HG03159 (cell line): ENCODE measurements around the gene PLET1.
"Not testable (repeated sequence)": the region's sequence is repeated elsewhere in the genome, so short reads cannot be mapped to it uniquely, and the experiment has no call there.

Experiments
- ATAC-seq: cut with Tn5 transposase; IDR thresholded peaks from one replicate; pipeline ENCODE4 v1.9.1; 2021; ENCODE audit warnings: mild to moderate bottlenecking, moderate library complexity; ENCODE audit not compliant: unreplicated experiment

The PLET1 gene

GRCh38 chr11:112213753-112214152 is 46.9 kb downstream of the PLET1 start:
- ATAC-seq, result no peak

DNA sequence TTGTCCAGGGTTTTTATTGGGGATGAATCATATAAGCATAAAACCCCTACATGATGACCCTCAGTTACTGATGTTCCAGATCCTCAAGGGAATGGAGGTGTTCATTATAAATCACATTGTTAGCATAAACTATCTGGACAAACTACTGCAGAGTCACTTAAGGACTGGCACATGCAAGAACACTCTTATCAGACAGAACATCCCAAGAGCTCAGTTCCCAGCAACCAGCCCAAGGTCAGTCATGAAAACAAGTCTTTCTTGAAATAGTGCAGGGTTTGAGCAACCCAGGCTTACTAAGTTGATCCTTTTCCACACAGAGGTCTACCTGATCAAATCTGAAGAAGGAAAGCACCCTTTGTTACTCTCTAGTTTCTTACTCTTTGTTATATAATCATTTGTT is 48.0 kb downstream of the PLET1 start:
- no peak for ATAC-seq

- ATAC-seq, result no peak
These were observed 48.4 kb downstream of the PLET1 start for GRCh38 chr11:112212290-112212689.

- ATAC-seq, result no peak
These were observed 49.1 kb downstream of the PLET1 start for GRCh38 chr11:112211536-112211935.

GRCh38 chr11:112210890-112211289 is 49.8 kb downstream of the PLET1 start:
- ATAC-seq, result no peak

- ATAC-seq, result no peak
These were observed 54.6 kb downstream of the PLET1 start for GRCh38 chr11:112206071-112206470.

DNA sequence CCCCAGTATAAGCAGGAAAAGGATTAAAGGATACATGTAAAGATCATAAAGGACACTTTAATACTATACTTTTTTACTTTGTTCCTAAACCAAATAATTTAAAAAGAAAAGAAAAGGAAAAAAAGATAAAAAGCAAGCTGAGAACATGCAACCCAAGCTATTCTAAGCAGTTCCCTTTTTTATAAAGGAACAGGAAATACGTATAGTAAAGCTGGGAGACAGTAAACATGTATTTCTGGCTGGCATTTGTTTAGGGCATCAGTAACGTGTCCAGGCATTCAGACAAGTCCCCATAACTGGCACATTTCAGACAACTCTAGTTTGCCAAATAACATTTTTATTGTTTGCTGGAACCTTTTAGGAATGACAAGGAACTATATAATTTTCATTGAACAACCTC is 60.4 kb downstream of the PLET1 start:
- ATAC-seq, result no peak

DNA sequence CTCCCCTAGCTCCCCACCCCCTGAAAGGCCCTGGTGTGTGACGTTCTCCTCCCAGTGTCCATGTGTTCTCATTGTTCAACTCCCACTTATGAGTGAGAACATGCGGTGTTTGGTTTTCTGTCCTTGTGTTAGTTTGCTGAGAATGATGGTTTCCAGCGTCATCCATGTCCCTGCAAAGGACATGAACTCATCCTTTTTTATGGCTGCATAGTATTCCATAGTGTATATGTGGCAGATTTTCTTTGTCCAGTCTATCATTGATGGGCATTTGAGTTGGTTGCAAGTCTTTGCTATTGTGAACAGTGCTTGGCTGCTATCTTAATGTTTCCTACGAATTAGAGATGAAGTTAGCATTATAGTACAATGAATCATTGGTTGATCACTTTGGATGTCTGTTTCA is 61.6 kb downstream of the PLET1 start:
- ATAC-seq, result not testable (repeated sequence)
